Mammary epithelial cell (primary cell): ENCODE measurements around the gene PPTC7.

Experiments used
- CTCF ChIP-seq, 2 donors: IDR thresholded peaks in 1 of 2; conservative IDR thresholded peaks in 1 of 2; 2 replicates each; pipeline ENCODE4 v1.5.1; 2011 to 2012; ENCODE audit warnings: inconsistent platforms in 2 of 2, low read length in 2 of 2, mild to moderate bottlenecking in 2 of 2, control low read depth in 1 of 2, low read depth in 1 of 2; ENCODE audit not compliant: insufficient read depth in 1 of 2; ENCODE audit errors: extremely low read depth in 1 of 2
- EZH2 ChIP-seq: IDR thresholded peaks from 2 replicates; pipeline ENCODE4 v1.6.1; 2012; ENCODE audit warnings: low read length, inconsistent platforms, borderline replicate concordance

- TF ChIP-seq CTCF (conservative IDR thresholded peaks at IDR 0.05 in 1 of 2, IDR thresholded peaks at IDR 0.05 in 1 of 2; ENCODE audit: extremely low read depth in 1 of 2, insufficient read depth in 1 of 2, low read depth in 1 of 2, low read length in 2 of 2) (no peak), EZH2 (no peak)
These were observed 27.3 kb downstream of the PPTC7 start for GRCh38 chr12:110555577-110556406.
